HG03045 (cell line): ENCODE measurements around the gene CTBP1.

Experiments
- ATAC-seq: cut with Tn5 transposase; IDR thresholded peaks from one replicate; pipeline ENCODE4 v1.9.1; 2021; ENCODE audit warnings: mild to moderate bottlenecking, moderate library complexity; ENCODE audit not compliant: unreplicated experiment

CTBP1 gene

GRCh38 chr4:1285151-1285789 is 36.3 kb upstream of the CTBP1 start:
- no peak for ATAC-seq

- no peak for ATAC-seq
Measured at GRCh38 chr4:1283711-1284110, 34.8 kb upstream of the CTBP1 start.

- no peak for ATAC-seq
Measured at GRCh38 chr4:1279253-1279652, 30.3 kb upstream of the CTBP1 start.

- ATAC-seq = no peak
Measured at GRCh38 chr4:1277667-1278665, 29.0 kb upstream of the CTBP1 start.

- ATAC-seq = no peak
Measured at GRCh38 chr4:1276984-1277383, 28.1 kb upstream of the CTBP1 start.

- no peak for ATAC-seq
Measured at GRCh38 chr4:1274871-1275270, 25.9 kb upstream of the CTBP1 start.

GRCh38 chr4:1271686-1272085 is 22.8 kb upstream of the CTBP1 start:
- ATAC-seq = no peak

- ATAC-seq = no peak
Measured at GRCh38 chr4:1269209-1269608, 20.3 kb upstream of the CTBP1 start.

- no peak for ATAC-seq
Measured at GRCh38 chr4:1266881-1267763, 18.2 kb upstream of the CTBP1 start.

- no peak for ATAC-seq
Measured at GRCh38 chr4:1265351-1265750, 16.4 kb upstream of the CTBP1 start.

- no peak for ATAC-seq
Measured at GRCh38 chr4:1264942-1265341, 16.0 kb upstream of the CTBP1 start.

- ATAC-seq = no peak
Measured at GRCh38 chr4:1261107-1261928, 12.4 kb upstream of the CTBP1 start.

GRCh38 chr4:1260418-1261106 is 11.6 kb upstream of the CTBP1 start:
- ATAC-seq = no peak

- ATAC-seq = no peak
Measured at GRCh38 chr4:1259966-1260365, 11.0 kb upstream of the CTBP1 start.

- no peak for ATAC-seq
Measured at GRCh38 chr4:1258457-1258856, 9.5 kb upstream of the CTBP1 start.

GRCh38 chr4:1255699-1256098 is 6.8 kb upstream of the CTBP1 start:
- ATAC-seq = no peak

GRCh38 chr4:1255151-1255550 is 6.2 kb upstream of the CTBP1 start:
- ATAC-seq = no peak

- no peak for ATAC-seq
Measured at GRCh38 chr4:1253831-1254230, 4.9 kb upstream of the CTBP1 start.

- no peak for ATAC-seq
Measured at GRCh38 chr4:1252928-1253492, 4.1 kb upstream of the CTBP1 start.

- ATAC-seq = no peak
Measured at GRCh38 chr4:1251773-1252066, 2.8 kb upstream of the CTBP1 start.
